ENCODE results near the gene HEXIM2. TPM values are rescaled to one million over a fixed set of nuclear protein-coding genes. Genes with fewer than 3 reads are reported as not detected.

Gene HEXIM2
- total and polyA plus RNA-seq, 8 donors: 0.92 to 34.4 (median 11.0) TPM

DNA sequence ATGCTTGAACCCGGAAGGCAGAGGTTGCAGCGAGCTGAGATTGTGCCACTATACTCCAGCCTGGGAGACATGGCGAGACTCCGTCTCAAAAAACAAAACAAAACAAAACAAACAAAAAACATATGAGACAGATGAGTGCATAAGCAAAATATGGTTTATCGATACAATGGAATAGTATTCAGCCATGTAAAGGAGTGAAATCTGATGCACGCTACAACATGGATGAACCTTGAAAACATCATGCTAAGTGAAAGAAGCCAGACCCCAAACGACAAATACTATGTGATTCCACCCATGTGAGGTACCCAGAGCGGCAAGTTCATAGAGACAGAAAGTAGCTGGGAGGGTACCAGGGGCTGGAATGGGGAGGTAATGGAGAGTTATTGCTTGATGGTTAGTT is 36.2 kb upstream of the HEXIM2 start:
- Histone ChIP-seq H3K36me3 (peaks cover 0 to 9% (median 5%) of the 10 kb centered on the region in 4 donors), H3K9me3 (no peaks in the 10 kb centered on the region), H3K4me3 (no peak overlapping the region), H3K4me1 (peaks cover 59 to 91% (median 69%) of the 10 kb centered on the region in 4 donors), H3K27me3 (no peaks in the 10 kb centered on the region), H3K27ac (peak overlapping the region in 2 of 5 donors; percentile 21 to 78)
- DNase-seq: no peak
- TF ChIP-seq, protein P1, sequence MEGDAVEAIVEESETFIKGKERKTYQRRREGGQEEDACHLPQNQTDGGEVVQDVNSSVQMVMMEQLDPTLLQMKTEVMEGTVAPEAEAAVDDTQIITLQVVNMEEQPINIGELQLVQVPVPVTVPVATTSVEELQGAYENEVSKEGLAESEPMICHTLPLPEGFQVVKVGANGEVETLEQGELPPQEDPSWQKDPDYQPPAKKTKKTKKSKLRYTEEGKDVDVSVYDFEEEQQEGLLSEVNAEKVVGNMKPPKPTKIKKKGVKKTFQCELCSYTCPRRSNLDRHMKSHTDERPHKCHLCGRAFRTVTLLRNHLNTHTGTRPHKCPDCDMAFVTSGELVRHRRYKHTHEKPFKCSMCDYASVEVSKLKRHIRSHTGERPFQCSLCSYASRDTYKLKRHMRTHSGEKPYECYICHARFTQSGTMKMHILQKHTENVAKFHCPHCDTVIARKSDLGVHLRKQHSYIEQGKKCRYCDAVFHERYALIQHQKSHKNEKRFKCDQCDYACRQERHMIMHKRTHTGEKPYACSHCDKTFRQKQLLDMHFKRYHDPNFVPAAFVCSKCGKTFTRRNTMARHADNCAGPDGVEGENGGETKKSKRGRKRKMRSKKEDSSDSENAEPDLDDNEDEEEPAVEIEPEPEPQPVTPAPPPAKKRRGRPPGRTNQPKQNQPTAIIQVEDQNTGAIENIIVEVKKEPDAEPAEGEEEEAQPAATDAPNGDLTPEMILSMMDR (IDR thresholded peaks at IDR 0.05): no peak
- no peak for TF ChIP-seq POLR2AphosphoS5 (IDR thresholded peaks at IDR 0.05)
- TF ChIP-seq EP300 (IDR thresholded peaks at IDR 0.05): no peak
- no peak for TF ChIP-seq POLR2A (IDR thresholded peaks at IDR 0.05)
- intact Hi-C loops (cut with DNase I; ENCODE audit: low total_unique reads): no loop called here
- WGBS, 5 donors: 94 to 100% (median 97%) methylated on average over 8 of the region's 8 CpGs

DNA sequence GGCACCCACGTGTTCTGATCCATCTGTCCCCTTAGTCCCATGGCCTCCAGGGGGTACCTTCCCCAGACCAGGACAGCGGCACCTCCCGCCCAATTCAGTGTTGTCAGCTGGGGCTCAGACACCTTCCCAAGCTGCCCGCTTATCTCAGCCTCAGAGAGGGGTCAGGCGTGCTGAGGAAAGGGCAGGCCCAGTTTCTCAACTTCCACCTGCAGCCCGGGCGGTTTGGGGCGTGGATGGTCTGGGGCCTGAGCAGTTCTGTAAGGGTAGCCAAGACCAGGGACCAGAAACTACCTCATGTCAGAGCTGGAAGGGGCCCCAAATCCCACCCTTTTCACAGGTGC is 34.5 kb upstream of the HEXIM2 start:
- peak; percentile 61 to 66 for DNase-seq
- peak overlapping the region; percentile 83 to 99 (median 96) for H3K27ac ChIP-seq
- TF ChIP-seq POLR2AphosphoS5 (IDR thresholded peaks at IDR 0.05) (no peak), EP300 (IDR thresholded peaks at IDR 0.05) (no peak), POLR2A (IDR thresholded peaks at IDR 0.05) (no peak)
- TF ChIP-seq, protein P1 (IDR thresholded peaks at IDR 0.05): no peak
- no peaks in the 10 kb centered on the region for H3K27me3 ChIP-seq
- no peaks in the 10 kb centered on the region for H3K36me3 ChIP-seq
- peaks cover 70 to 91% (median 82%) of the 10 kb centered on the region in 4 donors for H3K4me1 ChIP-seq
- peak overlapping the region in 1 of 4 donors; percentile 13 for H3K4me3 ChIP-seq
- intact Hi-C loops (cut with DNase I; ENCODE audit: low total_unique reads): no loop called here
- H3K9me3 ChIP-seq: no peaks in the 10 kb centered on the region
- 32 to 73% (median 58%) methylated on average over 1 to 8 of the region's 8 CpGs for WGBS, 5 donors

DNA sequence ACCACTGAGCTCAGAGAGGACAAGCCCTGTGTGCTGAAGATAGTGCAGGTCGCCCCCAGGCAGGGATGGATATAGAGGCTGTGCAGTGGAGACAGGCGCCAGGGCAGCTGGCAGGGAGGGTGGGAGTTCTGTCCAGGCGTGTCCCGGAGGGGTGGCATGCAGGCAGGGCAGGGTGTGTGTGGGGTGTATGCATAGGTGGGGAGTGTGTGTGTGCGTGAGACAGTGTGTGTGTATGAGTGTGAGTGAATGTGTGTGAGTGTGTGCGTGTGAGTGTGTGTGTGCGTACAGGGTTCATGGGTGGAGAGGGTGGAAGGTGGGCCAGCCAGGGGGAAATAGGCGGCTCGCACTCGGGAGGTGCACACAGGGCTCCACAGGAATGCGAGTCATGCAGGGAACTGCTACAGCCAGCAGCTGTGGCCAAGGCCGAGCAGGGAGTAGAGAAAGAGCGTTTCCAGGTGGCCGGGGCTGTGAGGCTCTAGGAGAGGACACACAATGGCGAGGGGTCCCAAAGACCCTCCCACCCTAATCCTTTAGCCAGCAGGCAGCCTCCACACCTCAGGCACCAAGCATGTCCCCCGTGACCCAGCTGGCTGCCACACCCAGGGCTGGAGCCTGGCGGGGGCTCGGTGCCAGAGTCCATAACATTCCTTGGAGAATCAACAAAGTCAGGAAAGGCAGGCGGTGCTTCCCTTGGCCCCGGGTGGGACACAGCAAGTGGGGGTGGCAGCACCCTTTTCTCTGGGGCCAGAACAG is 34.0 kb upstream of the HEXIM2 start:
- Histone ChIP-seq H3K27me3 (no peaks in the 10 kb centered on the region), H3K9me3 (no peaks in the 10 kb centered on the region), H3K36me3 (no peaks in the 10 kb centered on the region), H3K4me1 (peaks cover 65 to 86% (median 79%) of the 10 kb centered on the region in 4 donors), H3K27ac (peak overlapping the region; percentile 83 to 99 (median 96)), H3K4me3 (peak overlapping the region in 2 of 4 donors; percentile 10 to 13)
- 21 to 48% (median 21%) methylated on average over 18 to 20 of the region's 20 CpGs for WGBS, 5 donors
- TF ChIP-seq EP300 (IDR thresholded peaks at IDR 0.05): no peak
- TF ChIP-seq POLR2AphosphoS5 (IDR thresholded peaks at IDR 0.05): peak in 1 of 3 donors; percentile 36
- peak; percentile 88 to 89 for DNase-seq
- intact Hi-C loops (cut with DNase I; ENCODE audit: low total_unique reads): no loop called here

DNA sequence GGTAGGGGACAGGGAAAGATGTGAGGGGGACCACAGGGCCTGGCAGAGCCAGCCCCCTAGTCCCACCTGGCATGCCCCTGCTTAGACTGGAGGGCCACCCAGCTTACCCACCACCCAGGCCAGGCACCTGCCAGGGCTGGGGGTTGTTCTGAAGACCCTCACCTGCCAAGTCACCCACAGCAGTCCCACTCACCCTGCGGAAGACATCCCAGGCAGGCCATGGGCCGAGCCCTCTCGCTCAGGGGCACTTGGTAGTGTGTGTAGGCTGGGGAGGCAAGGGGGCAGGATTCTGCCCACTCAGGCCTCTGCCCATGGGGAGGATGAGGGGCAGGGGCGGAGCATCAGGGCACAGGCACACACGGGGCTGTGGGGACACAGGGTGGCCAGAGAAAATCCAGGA is 33.3 kb upstream of the HEXIM2 start:
- Histone ChIP-seq H3K36me3 (no peaks in the 10 kb centered on the region), H3K4me1 (peaks cover 59 to 84% (median 76%) of the 10 kb centered on the region in 4 donors), H3K27ac (peak overlapping the region; percentile 83 to 99 (median 96)), H3K27me3 (no peaks in the 10 kb centered on the region), H3K9me3 (no peaks in the 10 kb centered on the region), H3K4me3 (peak overlapping the region in 2 of 4 donors; percentile 10 to 13)
- intact Hi-C loops (cut with DNase I; ENCODE audit: low total_unique reads): no loop called here
- DNase-seq: no peak
- WGBS, 5 donors: 77 to 87% (median 81%) methylated on average over 4 to 5 of the region's 5 CpGs
- TF ChIP-seq EP300 (IDR thresholded peaks at IDR 0.05) (no peak), POLR2AphosphoS5 (IDR thresholded peaks at IDR 0.05) (no peak), POLR2A (IDR thresholded peaks at IDR 0.05) (no peak)
- TF ChIP-seq, protein P1 (IDR thresholded peaks at IDR 0.05): no peak

DNA sequence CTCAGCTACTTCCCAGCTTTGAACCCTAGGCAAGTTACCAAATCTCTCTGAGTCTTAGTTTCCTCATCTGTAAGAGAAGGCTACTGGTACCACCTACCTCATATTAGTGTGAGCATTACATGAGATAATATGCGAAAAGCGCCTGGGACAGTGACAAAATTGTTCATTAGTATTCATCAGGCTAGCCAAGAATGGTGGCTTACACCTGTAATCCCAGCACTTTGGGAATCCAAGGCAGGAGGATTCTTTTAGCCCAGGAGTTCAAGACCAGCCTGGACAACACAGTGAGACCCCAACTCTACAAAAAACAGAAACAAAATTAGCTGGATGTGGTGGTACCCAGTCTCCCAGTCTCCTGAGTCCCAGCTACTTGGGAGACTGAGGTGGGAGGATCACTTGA is 32.7 kb upstream of the HEXIM2 start:
- Histone ChIP-seq H3K27me3 (no peaks in the 10 kb centered on the region), H3K4me3 (no peak overlapping the region), H3K36me3 (no peaks in the 10 kb centered on the region), H3K9me3 (no peaks in the 10 kb centered on the region), H3K4me1 (peaks cover 52 to 78% (median 69%) of the 10 kb centered on the region in 4 donors), H3K27ac (peak overlapping the region; percentile 83 to 99 (median 96))
- DNase-seq: no peak
- intact Hi-C loops (cut with DNase I; ENCODE audit: low total_unique reads): no loop called here
- TF ChIP-seq POLR2A (IDR thresholded peaks at IDR 0.05): no peak
- 93 to 99% (median 97%) methylated on average over 2 of the region's 2 CpGs for WGBS, 5 donors

All from stomach (tissue), 9 donors.